ENCODE data around the gene IGFBP4.

The IGFBP4 gene

GRCh38 chr17:40452921-40453378 is 9.7 kb downstream of the IGFBP4 start:
- Mint-ChIP-seq H3K4me1 (ENCODE audit: low read depth in 2 of 2) (peaks cover under 1 to 11% of the 10 kb centered on the region in 2 donors), H3K4me3 (no peak overlapping the region), H3K27ac (no peak overlapping the region), H3K27me3 (no peaks in the 10 kb centered on the region), H3K36me3 (ENCODE audit: insufficient read depth) (peaks cover 12% of the 10 kb centered on the region), H3K9me3 (no peaks in the 10 kb centered on the region)
- DNase-seq (no peak), ATAC-seq (replicated peaks) (no peak)

GRCh38 chr17:40453881-40454612 is 10.8 kb downstream of the IGFBP4 start:
- peaks cover 12% of the 10 kb centered on the region for H3K36me3 Mint-ChIP-seq (ENCODE audit: insufficient read depth)
- no peaks in the 10 kb centered on the region for H3K9me3 Mint-ChIP-seq
- no peak overlapping the region for H3K27ac Mint-ChIP-seq
- no peak for DNase-seq
- no peak overlapping the region for H3K4me3 Mint-ChIP-seq
- peaks cover 0 to 2% of the 10 kb centered on the region in 2 donors for H3K4me1 Mint-ChIP-seq (ENCODE audit: low read depth in 2 of 2)
- no peaks in the 10 kb centered on the region for H3K27me3 Mint-ChIP-seq
- no peak for ATAC-seq (replicated peaks)

GRCh38 chr17:40454613-40454995 is 11.4 kb downstream of the IGFBP4 start:
- H3K36me3 Mint-ChIP-seq (ENCODE audit: insufficient read depth) = peaks cover 12% of the 10 kb centered on the region
- H3K4me1 Mint-ChIP-seq (ENCODE audit: low read depth in 2 of 2) = peaks cover 0 to 2% of the 10 kb centered on the region in 2 donors
- H3K9me3 Mint-ChIP-seq = no peaks in the 10 kb centered on the region
- ATAC-seq (replicated peaks) = no peak
- no peak for DNase-seq
- H3K4me3 Mint-ChIP-seq = no peak overlapping the region
- H3K27ac Mint-ChIP-seq = no peak overlapping the region
- no peaks in the 10 kb centered on the region for H3K27me3 Mint-ChIP-seq

GRCh38 chr17:40456396-40456951 is 13.2 kb downstream of the IGFBP4 start:
- H3K4me3 Mint-ChIP-seq = no peak overlapping the region
- H3K36me3 Mint-ChIP-seq (ENCODE audit: insufficient read depth) = peaks cover 9% of the 10 kb centered on the region
- ATAC-seq (replicated peaks) (no peak), DNase-seq (no peak)
- H3K4me1 Mint-ChIP-seq (ENCODE audit: low read depth in 2 of 2) = peaks cover 0 to 2% of the 10 kb centered on the region in 2 donors
- no peaks in the 10 kb centered on the region for H3K9me3 Mint-ChIP-seq
- H3K27me3 Mint-ChIP-seq = no peaks in the 10 kb centered on the region
- no peak overlapping the region for H3K27ac Mint-ChIP-seq

- H3K27me3 Mint-ChIP-seq = no peaks in the 10 kb centered on the region
- no peaks in the 10 kb centered on the region for H3K9me3 Mint-ChIP-seq
- DNase-seq = no peak
- H3K27ac Mint-ChIP-seq = no peak overlapping the region
- H3K4me1 Mint-ChIP-seq (ENCODE audit: low read depth in 2 of 2) = peaks cover 0 to 2% of the 10 kb centered on the region in 2 donors
- no peak for ATAC-seq (replicated peaks)
- H3K4me3 Mint-ChIP-seq = no peak overlapping the region
- H3K36me3 Mint-ChIP-seq (ENCODE audit: insufficient read depth) = peaks cover 9% of the 10 kb centered on the region
Measured at GRCh38 chr17:40457369-40457768, 14.1 kb downstream of the IGFBP4 start.

- H3K27ac Mint-ChIP-seq = no peak overlapping the region
- no peak overlapping the region for H3K4me3 Mint-ChIP-seq
Measured at GRCh38 chr17:40457964-40458791, 14.9 kb downstream of the IGFBP4 start.

GRCh38 chr17:40458851-40459482 is 15.7 kb downstream of the IGFBP4 start:
- Mint-ChIP-seq H3K36me3 (ENCODE audit: insufficient read depth) (peaks cover 5% of the 10 kb centered on the region), H3K4me3 (no peak overlapping the region), H3K9me3 (no peaks in the 10 kb centered on the region), H3K27me3 (no peaks in the 10 kb centered on the region), H3K4me1 (ENCODE audit: low read depth in 2 of 2) (peaks cover 0 to 1% of the 10 kb centered on the region in 2 donors), H3K27ac (peak overlapping the region in 1 of 2 donors; percentile 0)
- no peak for ATAC-seq (replicated peaks)
- DNase-seq = no peak

More at GRCh38 chr17:40457964-40458791, 14.9 kb downstream of the IGFBP4 start:
- DNase-seq (no peak), ATAC-seq (replicated peaks) (no peak)
- Mint-ChIP-seq H3K4me1 (ENCODE audit: low read depth in 2 of 2) (peaks cover 0 to 2% of the 10 kb centered on the region in 2 donors), H3K36me3 (ENCODE audit: insufficient read depth) (peaks cover 9% of the 10 kb centered on the region), H3K9me3 (no peaks in the 10 kb centered on the region), H3K27me3 (no peaks in the 10 kb centered on the region)

- Mint-ChIP-seq H3K4me3 (no peak overlapping the region), H3K27me3 (no peaks in the 10 kb centered on the region), H3K9me3 (no peaks in the 10 kb centered on the region), H3K4me1 (ENCODE audit: low read depth in 2 of 2) (peaks cover 0 to 1% of the 10 kb centered on the region in 2 donors), H3K27ac (peak overlapping the region in 1 of 2 donors; percentile 0), H3K36me3 (ENCODE audit: insufficient read depth) (no peaks in the 10 kb centered on the region)
- ATAC-seq (replicated peaks) (no peak), DNase-seq (no peak)
Measured at GRCh38 chr17:40459636-40460603, 16.7 kb downstream of the IGFBP4 start.

- Mint-ChIP-seq H3K9me3 (no peaks in the 10 kb centered on the region), H3K36me3 (ENCODE audit: insufficient read depth) (no peaks in the 10 kb centered on the region), H3K27me3 (no peaks in the 10 kb centered on the region), H3K4me3 (no peak overlapping the region), H3K4me1 (ENCODE audit: low read depth in 2 of 2) (peaks cover 0 to 1% of the 10 kb centered on the region in 2 donors), H3K27ac (no peak overlapping the region)
- DNase-seq (no peak), ATAC-seq (replicated peaks) (no peak)
Measured at GRCh38 chr17:40460604-40460967, 17.3 kb downstream of the IGFBP4 start.

- Mint-ChIP-seq H3K27me3 (no peaks in the 10 kb centered on the region), H3K36me3 (ENCODE audit: insufficient read depth) (peaks cover 3% of the 10 kb centered on the region), H3K4me1 (ENCODE audit: low read depth in 2 of 2) (peaks cover 0 to 3% of the 10 kb centered on the region in 2 donors), H3K9me3 (no peaks in the 10 kb centered on the region), H3K27ac (no peak overlapping the region), H3K4me3 (no peak overlapping the region)
- DNase-seq = no peak
- no peak for ATAC-seq (replicated peaks)
Measured at GRCh38 chr17:40460968-40461731, 17.9 kb downstream of the IGFBP4 start.

- no peak overlapping the region for H3K4me3 Mint-ChIP-seq
- no peak overlapping the region for H3K27ac Mint-ChIP-seq
- ATAC-seq (replicated peaks) = no peak
- peaks cover 3% of the 10 kb centered on the region for H3K36me3 Mint-ChIP-seq (ENCODE audit: insufficient read depth)
- H3K4me1 Mint-ChIP-seq (ENCODE audit: low read depth in 2 of 2) = peaks cover 0 to 3% of the 10 kb centered on the region in 2 donors
- no peak for DNase-seq
- no peaks in the 10 kb centered on the region for H3K9me3 Mint-ChIP-seq
- H3K27me3 Mint-ChIP-seq = no peaks in the 10 kb centered on the region
Measured at GRCh38 chr17:40461732-40462342, 18.6 kb downstream of the IGFBP4 start.

Data from effector memory CD8-positive, alpha-beta T cell (primary cell).